HG03571 (cell line): Measurements from ENCODE around the gene NCOA5.

Experiments
- ATAC-seq: cut with Tn5 transposase; IDR thresholded peaks from one replicate; pipeline ENCODE4 v1.9.1; 2021; ENCODE audit not compliant: unreplicated experiment

Gene NCOA5

GRCh38 chr20:46021361-46022359 is 68.1 kb downstream of the NCOA5 start:
- no peak for ATAC-seq

GRCh38 chr20:46020555-46020954 is 69.2 kb downstream of the NCOA5 start:
- ATAC-seq: no peak

- ATAC-seq: no peak
Measured at GRCh38 chr20:46018611-46019010, 71.2 kb downstream of the NCOA5 start.

- no peak for ATAC-seq
Measured at GRCh38 chr20:46018112-46018511, 71.7 kb downstream of the NCOA5 start.

- no peak for ATAC-seq
Measured at GRCh38 chr20:46017272-46017671, 72.5 kb downstream of the NCOA5 start.

- no peak for ATAC-seq
Measured at GRCh38 chr20:46014517-46015396, 75.0 kb downstream of the NCOA5 start.

GRCh38 chr20:46013829-46014516 is 75.8 kb downstream of the NCOA5 start:
- ATAC-seq: peak; percentile 57

GRCh38 chr20:46013322-46013828 is 76.4 kb downstream of the NCOA5 start:
- no peak for ATAC-seq

GRCh38 chr20:46012921-46013320 is 76.8 kb downstream of the NCOA5 start:
- no peak for ATAC-seq

GRCh38 chr20:46011631-46012482 is 77.9 kb downstream of the NCOA5 start:
- ATAC-seq: no peak
